ENCODE results near the gene DSC1.

DSC1 gene

DNA sequence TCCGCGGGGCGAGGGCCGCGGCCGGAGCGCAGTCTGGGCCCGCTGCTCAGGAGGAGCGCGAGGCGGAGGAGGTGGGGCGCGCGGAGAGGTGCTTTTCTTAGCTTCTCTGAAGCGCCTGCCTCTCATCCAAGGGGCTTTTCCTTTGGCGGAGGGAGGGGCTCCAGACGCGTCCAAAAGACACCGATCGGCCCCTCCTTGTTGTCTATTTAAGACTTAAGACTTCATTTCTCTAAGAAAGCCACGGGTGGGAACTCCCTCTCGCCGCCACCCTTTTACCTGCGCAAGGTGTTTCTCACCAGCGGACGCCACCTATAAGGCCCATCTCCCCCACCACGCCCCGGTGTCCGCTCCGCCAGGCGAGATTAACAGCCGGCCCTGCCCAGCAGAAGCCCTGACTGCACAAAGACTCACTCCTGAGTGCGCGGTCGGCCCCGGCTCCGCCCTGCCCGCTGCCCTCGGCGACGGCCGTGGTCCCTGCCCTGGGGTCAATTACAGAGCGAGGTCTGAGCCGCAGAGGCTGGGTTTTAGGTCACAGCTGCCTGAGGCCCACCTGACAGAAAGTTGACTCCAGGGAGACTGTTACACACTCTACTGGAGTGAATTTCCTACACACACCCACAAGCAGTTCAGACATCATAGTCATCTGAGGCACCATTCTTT, 60.5 kb downstream of the DSC1 start, which contains the start of gene DSC2:
DSC2 (minus strand) TSS at position 397 of the 660 bp plus-strand sequence. CDS start 450 bp downstream, outside the sequence.
- TF ChIP-seq POLR2AphosphoS5 (IDR thresholded peaks at IDR 0.05; ENCODE audit: low read depth, low read length) = no peak
- no peak for TF ChIP-seq POLR2A (IDR thresholded peaks at IDR 0.05; ENCODE audit: low read depth, low read length)
- TF ChIP-seq TAF1 (IDR thresholded peaks at IDR 0.05; ENCODE audit: borderline replicate concordance, low read depth, low read length) = no peak
- no peak for DNase-seq (ENCODE audit: insufficient read length)
- no peak for FAIRE-seq

- no peak for FAIRE-seq
These were observed 61.3 kb downstream of the DSC1 start for GRCh38 chr18:31101183-31102024.

DNA sequence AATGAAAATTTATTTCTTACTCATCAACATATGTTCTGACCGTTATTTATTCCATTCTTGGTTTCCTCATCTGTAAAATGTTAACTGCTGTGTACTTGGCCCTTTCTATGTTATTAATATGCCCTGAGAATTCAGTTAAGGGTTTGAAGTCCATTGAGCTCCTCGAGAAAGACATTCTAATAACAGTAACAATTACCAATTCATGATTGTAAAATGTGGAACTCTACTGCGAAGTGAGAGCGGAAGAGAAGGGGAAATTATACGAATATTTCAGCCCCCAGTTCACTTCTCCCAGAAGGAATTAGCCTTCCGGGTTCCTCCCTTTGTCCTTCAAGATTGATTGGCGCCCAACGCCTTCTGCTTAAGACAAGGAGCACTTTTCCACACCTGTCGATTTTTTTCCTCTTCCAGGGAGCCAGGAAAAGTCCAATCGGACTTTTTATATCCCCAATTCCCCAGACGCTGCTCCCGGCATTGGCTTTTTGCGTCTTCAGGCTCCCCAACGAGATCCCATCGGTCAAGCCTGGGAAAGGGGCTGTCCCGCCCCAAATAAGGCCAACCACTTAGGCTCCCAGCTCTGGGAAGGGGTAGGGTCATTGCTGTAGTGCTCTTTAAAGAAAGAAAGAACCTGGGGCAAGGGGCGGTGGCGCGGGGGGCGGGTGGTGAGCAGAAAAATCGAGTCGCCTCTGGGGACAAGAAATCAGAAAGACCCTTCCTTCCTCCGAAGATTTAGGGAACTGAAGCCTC, 62.0 kb downstream of the DSC1 start:
- no peak for FAIRE-seq
- no peak for TF ChIP-seq POLR2A (IDR thresholded peaks at IDR 0.05; ENCODE audit: low read depth, low read length)
- no peak for TF ChIP-seq POLR2AphosphoS5 (IDR thresholded peaks at IDR 0.05; ENCODE audit: low read depth, low read length)
- TF ChIP-seq TAF1 (IDR thresholded peaks at IDR 0.05; ENCODE audit: borderline replicate concordance, low read depth, low read length) = no peak
- DNase-seq (ENCODE audit: insufficient read length) = no peak

More at GRCh38 chr18:31101183-31102024, 61.3 kb downstream of the DSC1 start:
- no peak for DNase-seq (ENCODE audit: insufficient read length)
- no peak for TF ChIP-seq POLR2A (IDR thresholded peaks at IDR 0.05; ENCODE audit: low read depth, low read length)
- TF ChIP-seq POLR2AphosphoS5 (IDR thresholded peaks at IDR 0.05; ENCODE audit: low read depth, low read length) = no peak
- no peak for TF ChIP-seq TAF1 (IDR thresholded peaks at IDR 0.05; ENCODE audit: borderline replicate concordance, low read depth, low read length)

DNA sequence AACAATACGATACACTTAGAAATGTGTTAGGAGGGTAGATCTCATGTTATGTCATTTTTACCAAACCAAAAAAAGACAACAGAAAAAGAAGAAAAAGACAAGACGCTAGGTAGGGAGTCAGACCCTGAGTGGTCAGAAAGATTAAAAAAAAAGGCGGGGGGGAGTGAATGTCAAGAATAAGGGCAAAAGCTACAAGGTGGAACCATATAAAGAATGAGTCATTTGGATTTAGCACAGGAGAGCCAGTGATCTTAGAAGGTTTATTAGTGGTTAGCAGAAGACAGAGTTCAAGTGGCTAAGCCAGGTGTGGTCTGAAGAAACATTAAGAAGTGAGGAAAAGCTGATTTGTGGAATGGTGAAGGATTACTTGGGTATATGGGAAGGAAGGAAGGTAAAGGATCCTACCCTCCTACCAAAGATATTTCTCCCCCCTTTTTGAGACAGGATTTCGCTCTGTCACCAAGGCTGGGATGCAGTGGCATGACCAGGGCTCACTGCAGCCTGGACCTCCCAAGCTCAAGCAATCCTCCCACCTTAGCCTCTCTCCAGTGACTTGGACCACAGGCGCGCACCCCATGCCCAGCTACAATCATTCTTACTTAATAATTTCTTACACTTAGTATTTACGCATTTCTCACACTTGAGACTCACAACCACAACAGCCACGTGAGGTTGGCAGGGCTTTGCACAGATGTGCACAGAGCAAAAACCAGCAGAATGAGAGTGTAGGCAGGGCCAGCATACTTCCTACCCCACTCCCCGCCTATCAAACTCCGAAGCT, 63.0 kb downstream of the DSC1 start:
- DNase-seq (ENCODE audit: insufficient read length) (no peak), FAIRE-seq (no peak)
- TF ChIP-seq POLR2A (IDR thresholded peaks at IDR 0.05; ENCODE audit: low read depth, low read length) = no peak
- no peak for TF ChIP-seq TAF1 (IDR thresholded peaks at IDR 0.05; ENCODE audit: borderline replicate concordance, low read depth, low read length)
- no peak for TF ChIP-seq POLR2AphosphoS5 (IDR thresholded peaks at IDR 0.05; ENCODE audit: low read depth, low read length)

DNA sequence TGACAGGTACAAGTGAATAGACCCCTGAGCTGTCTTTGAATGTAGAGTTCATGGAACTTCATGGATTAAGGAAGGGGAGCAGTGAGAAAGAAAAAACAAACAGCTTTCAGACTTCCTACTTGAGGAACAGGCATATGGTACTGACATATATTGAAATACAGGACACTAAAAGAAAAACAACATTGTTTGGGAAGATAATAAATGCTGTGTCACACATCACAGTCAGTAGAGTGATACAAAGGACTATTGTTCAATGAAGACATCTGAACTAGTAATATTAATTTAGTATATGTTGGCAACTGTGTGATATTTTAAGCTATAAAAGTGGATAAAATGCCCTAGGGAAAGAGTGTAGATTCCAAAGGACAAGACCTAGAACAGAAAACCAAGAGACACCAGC, 63.8 kb downstream of the DSC1 start:
- TF ChIP-seq TAF1 (IDR thresholded peaks at IDR 0.05; ENCODE audit: borderline replicate concordance, low read depth, low read length) = no peak
- TF ChIP-seq POLR2AphosphoS5 (IDR thresholded peaks at IDR 0.05; ENCODE audit: low read depth, low read length) = no peak
- no peak for TF ChIP-seq POLR2A (IDR thresholded peaks at IDR 0.05; ENCODE audit: low read depth, low read length)
- FAIRE-seq = no peak

GRCh38 chr18:31097666-31098065, 65.0 kb downstream of the DSC1 start:
- FAIRE-seq = no peak
- TF ChIP-seq POLR2A (IDR thresholded peaks at IDR 0.05; ENCODE audit: low read depth, low read length) (no peak), POLR2AphosphoS5 (IDR thresholded peaks at IDR 0.05; ENCODE audit: low read depth, low read length) (no peak), TAF1 (IDR thresholded peaks at IDR 0.05; ENCODE audit: borderline replicate concordance, low read depth, low read length) (no peak)
- DNase-seq (ENCODE audit: insufficient read length) = no peak

More for the DNA sequence above, 63.8 kb downstream of the DSC1 start:
- no peak for DNase-seq (ENCODE audit: insufficient read length)

- no peak for FAIRE-seq
- no peak for TF ChIP-seq POLR2AphosphoS5 (IDR thresholded peaks at IDR 0.05; ENCODE audit: low read depth, low read length)
- TF ChIP-seq POLR2A (IDR thresholded peaks at IDR 0.05; ENCODE audit: low read depth, low read length) = no peak
- TF ChIP-seq TAF1 (IDR thresholded peaks at IDR 0.05; ENCODE audit: borderline replicate concordance, low read depth, low read length) = no peak
- no peak for DNase-seq (ENCODE audit: insufficient read length)
These were observed 68.8 kb downstream of the DSC1 start for GRCh38 chr18:31093880-31094279.

- TF ChIP-seq POLR2AphosphoS5 (IDR thresholded peaks at IDR 0.05; ENCODE audit: low read depth, low read length) (no peak), TAF1 (IDR thresholded peaks at IDR 0.05; ENCODE audit: borderline replicate concordance, low read depth, low read length) (no peak), POLR2A (IDR thresholded peaks at IDR 0.05; ENCODE audit: low read depth, low read length) (no peak)
- DNase-seq (ENCODE audit: insufficient read length) = no peak
- peak; percentile 42 for FAIRE-seq
These were observed 69.4 kb downstream of the DSC1 start for GRCh38 chr18:31093294-31093693.

DNA sequence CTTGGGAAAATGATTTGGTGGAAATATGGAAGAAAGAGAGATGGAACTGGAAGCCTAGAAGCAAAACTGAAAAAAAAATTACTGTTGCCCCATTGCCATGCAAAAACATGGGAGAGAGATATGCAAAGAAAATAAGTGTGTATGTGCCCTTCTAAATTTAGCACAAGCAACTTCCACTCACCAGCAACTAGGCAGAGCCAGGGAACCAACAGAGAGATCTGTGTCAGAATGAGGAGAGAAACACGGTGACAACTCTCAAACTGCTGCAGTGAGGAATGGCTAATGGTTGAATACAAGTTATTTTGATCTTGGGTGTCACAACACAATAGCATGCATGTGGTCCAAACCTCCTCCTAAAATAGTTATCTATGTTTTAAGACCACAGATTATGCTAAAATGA, 71.3 kb downstream of the DSC1 start:
- TF ChIP-seq POLR2AphosphoS5 (IDR thresholded peaks at IDR 0.05; ENCODE audit: low read depth, low read length) = no peak
- no peak for TF ChIP-seq POLR2A (IDR thresholded peaks at IDR 0.05; ENCODE audit: low read depth, low read length)
- TF ChIP-seq TAF1 (IDR thresholded peaks at IDR 0.05; ENCODE audit: borderline replicate concordance, low read depth, low read length) = no peak
- DNase-seq (ENCODE audit: insufficient read length) (no peak), FAIRE-seq (no peak)

- DNase-seq (ENCODE audit: insufficient read length) (no peak), FAIRE-seq (no peak)
- TF ChIP-seq TAF1 (IDR thresholded peaks at IDR 0.05; ENCODE audit: borderline replicate concordance, low read depth, low read length) (no peak), POLR2AphosphoS5 (IDR thresholded peaks at IDR 0.05; ENCODE audit: low read depth, low read length) (no peak), POLR2A (IDR thresholded peaks at IDR 0.05; ENCODE audit: low read depth, low read length) (no peak)
These were observed 74.1 kb downstream of the DSC1 start for GRCh38 chr18:31088532-31088931.

All from GM12892 (cell line).